Measurements from ENCODE around the gene LRRC40.
"Not testable (repeated sequence)": the region's sequence is repeated elsewhere in the genome, so short reads cannot be mapped to it uniquely, and the experiment has no call there.

LRRC40 gene

GRCh38 chr1:70200065-70200464, 5.3 kb downstream of the LRRC40 start:
- DNase-seq: no peak

GRCh38 chr1:70196333-70196732, 9.0 kb downstream of the LRRC40 start:
- DNase-seq: no peak

- no peak for DNase-seq
Observed at GRCh38 chr1:70195342-70195741, 10.0 kb downstream of the LRRC40 start.

GRCh38 chr1:70194601-70195000, 10.8 kb downstream of the LRRC40 start:
- no peak for DNase-seq

GRCh38 chr1:70192446-70192845, 12.9 kb downstream of the LRRC40 start:
- not testable (repeated sequence) for DNase-seq

GRCh38 chr1:70190180-70190579, 15.2 kb downstream of the LRRC40 start:
- DNase-seq: no peak

- no peak for DNase-seq
Observed at GRCh38 chr1:70188522-70188921, 16.9 kb downstream of the LRRC40 start.

GRCh38 chr1:70185181-70185580, 20.2 kb downstream of the LRRC40 start:
- DNase-seq: not testable (repeated sequence)

- no peak for DNase-seq
Observed at GRCh38 chr1:70171512-70171911, 33.9 kb downstream of the LRRC40 start.

GRCh38 chr1:70169018-70169839, 36.1 kb downstream of the LRRC40 start:
- no peak for DNase-seq

- DNase-seq: no peak
Observed at GRCh38 chr1:70168283-70168682, 37.1 kb downstream of the LRRC40 start.

GRCh38 chr1:70164350-70164749, 41.0 kb downstream of the LRRC40 start:
- no peak for DNase-seq

GRCh38 chr1:70156529-70157120, 48.8 kb downstream of the LRRC40 start:
- no peak for DNase-seq

GRCh38 chr1:70153739-70154138, 51.6 kb downstream of the LRRC40 start:
- DNase-seq: no peak

- DNase-seq: no peak
Observed at GRCh38 chr1:70150444-70150843, 54.9 kb downstream of the LRRC40 start.

- DNase-seq: no peak
Observed at GRCh38 chr1:70146488-70146887, 58.9 kb downstream of the LRRC40 start.

- DNase-seq: peak; percentile 22
Observed at GRCh38 chr1:70143048-70143659, 62.2 kb downstream of the LRRC40 start.

GRCh38 chr1:70142075-70142474, 63.3 kb downstream of the LRRC40 start:
- DNase-seq: no peak

- DNase-seq: peak; percentile 8
Observed at GRCh38 chr1:70140894-70141293, 64.5 kb downstream of the LRRC40 start.

GRCh38 chr1:70140343-70140742, 65.0 kb downstream of the LRRC40 start:
- DNase-seq: peak; percentile 14

GRCh38 chr1:70134148-70134547, 71.2 kb downstream of the LRRC40 start:
- DNase-seq: no peak

- DNase-seq: no peak
Observed at GRCh38 chr1:70117046-70117445, 88.3 kb downstream of the LRRC40 start.

- no peak for DNase-seq
Observed at GRCh38 chr1:70115315-70115714, 90.1 kb downstream of the LRRC40 start.

GRCh38 chr1:70112838-70113237, 92.5 kb downstream of the LRRC40 start:
- no peak for DNase-seq
